GM12878 (cell line): ENCODE data around the gene FAM120B. TPM values are rescaled to one million over a fixed set of nuclear protein-coding genes. Genes with fewer than 3 reads are reported as not detected.

ENCODE experiments used
- ATAC-seq: fragments of 200-7000 bp; cut with Tn5 transposase; 3 replicates; pipeline ENCODE4 v1.9.1; 2020; ENCODE audit warnings: mild to moderate bottlenecking, moderate library complexity
- BruUV-seq: library from RNA; stranded (reverse); fragments of 400-500 nt; replicated peaks from 2 replicates; lab custom pipeline; 2021; lab: Mats Ljungman, UMichigan
- CTCF ChIA-PET: fragments of 300-600 bp; sonication (Branson Sonifier 250); formaldehyde crosslinking; extraction: SDS; loops from one replicate; lab custom pipeline; 2021; ENCODE audit warnings: inconsistent platforms; lab: Yijun Ruan, JAX
- POLR2A ChIA-PET: fragments of 350-600 bp; formaldehyde crosslinking; extraction: SDS; loops from one replicate; lab custom pipeline; 2021; ENCODE audit warnings: inconsistent platforms; lab: Charles Lee
- RAD21 ChIA-PET: fragments of 300-600 bp; sonication (Branson Sonifier 250); formaldehyde crosslinking; loops from one replicate; lab custom pipeline; 2023; ENCODE audit warnings: antibody characterized with exemption; ENCODE audit not compliant: unreplicated experiment; lab: Charles Lee
- SMC1A ChIA-PET: fragments of 300-600 bp; sonication (Branson Sonifier 250); formaldehyde crosslinking; loops from one replicate; lab custom pipeline; 2023; ENCODE audit not compliant: unreplicated experiment, uncharacterized antibody; lab: Charles Lee
- DNase-seq: peaks from one replicate; pipeline ENCODE4 v3.0.0-alpha.2; 2011; ENCODE audit warnings: low read depth, low spot score
- FAIRE-seq: peaks from 3 replicates; lab custom pipeline; 2011; peaks lifted over from hg19 to GRCh38; lab: Jason Lieb, UNC
- H2AFZ ChIP-seq: 2 replicates; pipeline ENCODE4 v1.6.0; 2011; ENCODE audit warnings: low read depth, low read length, control low read depth; ENCODE audit not compliant: control insufficient read depth
- H3K27ac ChIP-seq: 2 replicates; pipeline ENCODE4 v1.5.1; 2011; ENCODE audit warnings: control low read depth; ENCODE audit not compliant: control insufficient read depth, insufficient read depth
- H3K27me3 ChIP-seq, 2 experiments: replicated peaks in 1 of 2; 2 replicates each; pipeline versions ENCODE4 v1.6.0 to v1.6.1; 2011; ENCODE audit warnings: low read length in 1 of 2; ENCODE audit not compliant: control insufficient read depth in 2 of 2, insufficient read depth in 2 of 2
- H3K36me3 ChIP-seq, 2 experiments: 2 replicates each; pipeline ENCODE4 v1.5.1; 2011; ENCODE audit warnings: low read length in 1 of 2; ENCODE audit not compliant: control insufficient read depth in 2 of 2, insufficient read depth in 2 of 2
- H3K4me1 ChIP-seq: 2 replicates; pipeline ENCODE4 v1.6.1; 2011; ENCODE audit warnings: mild to moderate bottlenecking, low read length, moderate library complexity, mixed read lengths; ENCODE audit not compliant: control insufficient read depth, insufficient read depth
- H3K4me2 ChIP-seq: 2 replicates; pipeline ENCODE4 v1.6.0; 2011; ENCODE audit warnings: control low read depth; ENCODE audit not compliant: control insufficient read depth, insufficient read depth
- H3K4me3 ChIP-seq: fragments of 200-600 bp; sonication (generic); 2 replicates; pipeline ENCODE4 v1.5.1; 2016
- H3K79me2 ChIP-seq: 2 replicates; pipeline ENCODE4 v1.6.0; 2011; ENCODE audit warnings: low read length; ENCODE audit not compliant: control insufficient read depth, insufficient read depth
- H3K9ac ChIP-seq: 2 replicates; pipeline ENCODE4 v1.8.0; 2011; ENCODE audit warnings: low read length, control low read depth, mixed read lengths; ENCODE audit not compliant: control insufficient read depth, insufficient read depth
- H3K9me3 ChIP-seq: replicated peaks from 3 replicates; pipeline ENCODE4 v1.5.1; 2011; ENCODE audit warnings: mild to moderate bottlenecking, low read length; ENCODE audit not compliant: control insufficient read depth, insufficient read depth
- H4K20me1 ChIP-seq: 2 replicates; pipeline ENCODE4 v1.6.0; 2011; ENCODE audit not compliant: control insufficient read depth, insufficient read depth
- ATF3 ChIP-seq: IDR thresholded peaks from 2 replicates; pipeline ENCODE4 v1.6.1; 2011; ENCODE audit warnings: low read depth, mild to moderate bottlenecking, low read length, moderate library complexity, borderline replicate concordance; ENCODE audit errors: extremely low read depth
- BCLAF1 ChIP-seq: fragments of 450-650 bp; IDR thresholded peaks from 2 replicates; pipeline ENCODE4 v1.6.1; 2017; ENCODE audit warnings: antibody characterized with exemption, mild to moderate bottlenecking, moderate library complexity
- CBFB ChIP-seq: IDR thresholded peaks from 2 replicates; pipeline ENCODE4 v1.6.1; 2016; ENCODE audit warnings: antibody characterized with exemption, low read depth
- CHD1 ChIP-seq: IDR thresholded peaks from 2 replicates; pipeline ENCODE4 v1.6.1; 2012; ENCODE audit warnings: low read depth, low read length, improper control_type of control experiment
- CREM ChIP-seq: IDR thresholded peaks from 2 replicates; pipeline ENCODE4 v1.6.1; 2014; ENCODE audit warnings: antibody characterized with exemption, low read depth
- EED ChIP-seq: sonication (generic); IDR thresholded peaks from 2 replicates; pipeline ENCODE4 v1.6.1; 2016; ENCODE audit warnings: antibody characterized with exemption, low read depth
- EP300 ChIP-seq, 2 experiments: fragments of 150-350 bp in 1 of 2; IDR thresholded peaks; 2 replicates each; pipeline ENCODE4 v1.6.1; 2011 to 2012; ENCODE audit warnings: low read depth in 2 of 2, low read length in 2 of 2, borderline replicate concordance in 1 of 2, improper control_type of control experiment in 1 of 2, inconsistent platforms in 1 of 2; ENCODE audit not compliant: control insufficient read depth in 1 of 2
- ETV6 ChIP-seq, 2 experiments: fragments of 450-650 bp in 1 of 2; IDR thresholded peaks in 1 of 2; conservative IDR thresholded peaks in 1 of 2; 2 replicates each; pipeline ENCODE4 v1.6.1; 2014; ENCODE audit warnings: antibody characterized with exemption in 1 of 2, borderline replicate concordance in 1 of 2, low read depth in 1 of 2, mild to moderate bottlenecking in 1 of 2, moderate library complexity in 1 of 2
- GABPA ChIP-seq: IDR thresholded peaks from 2 replicates; pipeline ENCODE4 v1.6.1; 2014; ENCODE audit warnings: antibody characterized with exemption, low read depth, mild to moderate bottlenecking, inconsistent platforms
- HDAC2 ChIP-seq: fragments of 200-600 bp; sonication (generic); IDR thresholded peaks from 2 replicates; pipeline ENCODE4 v1.6.1; 2017
- MEF2B ChIP-seq: fragments of 450-650 bp; IDR thresholded peaks from 2 replicates; pipeline ENCODE4 v1.6.1; 2018; ENCODE audit warnings: mild to moderate bottlenecking, moderate library complexity; ENCODE audit not compliant: partially characterized antibody, poor library complexity, severe bottlenecking
- MTA2 ChIP-seq: fragments of 450-650 bp; IDR thresholded peaks from 2 replicates; pipeline ENCODE4 v1.6.1; 2016; ENCODE audit warnings: low read depth, mild to moderate bottlenecking, moderate library complexity
- MYC ChIP-seq: IDR thresholded peaks from 2 replicates; pipeline ENCODE4 v1.6.1; 2011; ENCODE audit warnings: mild to moderate bottlenecking, low read length, moderate library complexity, inconsistent platforms; ENCODE audit not compliant: insufficient read depth, insufficient replicate concordance, insufficient read length, severe bottlenecking
- SIX5 ChIP-seq: IDR thresholded peaks from 2 replicates; pipeline ENCODE4 v1.6.1; 2011; ENCODE audit warnings: mild to moderate bottlenecking, low read depth, low read length, moderate library complexity; ENCODE audit not compliant: severe bottlenecking
- SRF ChIP-seq, 2 experiments: IDR thresholded peaks; 2 replicates each; pipeline ENCODE4 v1.6.1; 2011; ENCODE audit warnings: low read depth in 2 of 2, low read length in 2 of 2, mild to moderate bottlenecking in 1 of 2, moderate library complexity in 1 of 2
- ZBED1 ChIP-seq: IDR thresholded peaks from 2 replicates; pipeline ENCODE4 v1.6.1; 2016; ENCODE audit warnings: borderline replicate concordance
- ZSCAN29 ChIP-seq: fragments of 450-650 bp; IDR thresholded peaks from 2 replicates; pipeline ENCODE4 v1.6.1; 2017; ENCODE audit warnings: mild to moderate bottlenecking, moderate library complexity
- ZZZ3 ChIP-seq: IDR thresholded peaks from 2 replicates; pipeline ENCODE4 v1.6.1; 2011; ENCODE audit warnings: low read depth; ENCODE audit not compliant: control insufficient read depth, insufficient read length
- WGBS: methylation state at CpG from one replicate; pipeline ENCODE4 v1.1.6; 2016; ENCODE audit warnings: low lambda C conversion rate; ENCODE audit not compliant: insufficient replicate concordance, insufficient coverage; ENCODE audit errors: missing lambda C conversion rate; 5-methylcytosine and 5-hydroxymethylcytosine counted together
- in situ Hi-C: fragments of 300-500 bp; cut with MboI; formaldehyde crosslinking; loops from 9 replicates; pipeline ENCODE4 v1.14.3; 2018; ENCODE audit warnings: mixed read lengths
- intact Hi-C: fragments of 100-400 bp; cut with micrococcal nuclease; formaldehyde crosslinking; loops from one replicate; pipeline ENCODE4 v1.14.2; 2022; ENCODE audit not compliant: unreplicated experiment
- polyA plus RNA-seq, 11 experiments: library from polyadenylated mRNA; depleted of rRNA in 4 of 11; unstranded in 6 of 11; stranded (reverse) in 5 of 11; fragments of >200 nt; fragmentation: Nextera tagmentation in 4 of 11; fragmentation: Illumina TruSeq in 1 of 11; extraction: Ambion mirVana in 4 of 11; extraction: Trizol in 1 of 11; gene quantifications; 1 replicate in 1 of 11; 2 replicates in 10 of 11; pipeline versions ENCODE4 v1.2.1 to v1.2.3, GENCODE V29; 2011 to 2016; ENCODE audit warnings: inconsistent platforms in 2 of 11, missing spikeins in 2 of 11, low read depth in 1 of 11
- total RNA-seq, 4 experiments: library from RNA; depleted of rRNA in 3 of 4; stranded (reverse); fragments of >200 nt in 3 of 4; fragmentation: Illumina TruSeq in 1 of 4; extraction: Trizol in 1 of 4; gene quantifications; 2 replicates each; pipeline versions ENCODE4 v1.2.1 to v1.2.3, GENCODE V29; 2013 to 2021

The FAM120B gene
- total and polyA plus RNA-seq, 10 of the 15 experiments (the other 5 are each of a cell fraction or from before 2014, with no cell fraction given) = 3.3 to 21.6 (median 15.3) TPM

GRCh38 chr6:170271771-170272314 is 34.7 kb upstream of the FAM120B start (continued):
- peak; percentile 56; the same call in 1 of the 2 replicates for TF ChIP-seq MTA2
- no peak for TF ChIP-seq ZSCAN29
- 0 out of 2 replicates have a peak, but pooled peaks have one; percentile 54 for TF ChIP-seq CBFB
- TF ChIP-seq ZBED1 = no peak

GRCh38 chr6:170272341-170273065 is 34.1 kb upstream of the FAM120B start:
- intact Hi-C loops = loop anchor here (2.0 kb wide), 1 partner anchor 18 kb away; the partner anchor contains the start of gene DLL1
- Histone ChIP-seq H2AFZ (peak overlapping the region; percentile 75), H3K36me3 (no peaks in the 10 kb centered on the region), H3K9ac (peak overlapping the region; percentile 40; the same call in 1 of the 2 replicates), H4K20me1 (no peaks in the 10 kb centered on the region), H3K4me3 (peak overlapping the region; percentile 61), H3K27ac (peak overlapping the region; percentile 56), H3K79me2 (no peaks in the 10 kb centered on the region), H3K27me3 (no peaks in the 10 kb centered on the region; a peak in 1 of 4 replicates), H3K4me2 (peak overlapping the region; percentile 84), H3K9me3 (no peaks in the 10 kb centered on the region; the same call in 2 of the 3 replicates), H3K4me1 (peaks cover 13% of the 10 kb centered on the region)
- BruUV-seq = no TSS peak
- 54% methylated on average over 30 of the region's 30 CpGs for WGBS
- FAIRE-seq (no peak), ATAC-seq (no peak; the same call in 2 of the 3 replicates), DNase-seq (no peak)
- ChIA-PET CTCF (interaction anchor here (1.4 kb wide), 1 partner anchor 17 kb away, joined by 3 read pairs; no protein-coding TSS in a partner anchor), RAD21 (interaction anchor here (1.1 kb wide), 1 partner anchor 18 kb away, joined by 4 read pairs; no protein-coding TSS in a partner anchor), POLR2A (no interaction called here), SMC1A (interaction anchor here (1.4 kb wide), 1 partner anchor 20 kb away, joined by 5 read pairs; no protein-coding TSS in a partner anchor)
- in situ Hi-C loops = no loop called here
- TF ChIP-seq EP300 (IDR thresholded peaks at IDR 0.05; ENCODE audit: borderline replicate concordance in 1 of 2, control insufficient read depth in 1 of 2, low read depth in 2 of 2, low read length in 2 of 2) (no peak), EED (no peak), MEF2B (no peak), ZSCAN29 (no peak), ATF3 (no peak), CHD1 (no peak), MYC (no peak), SRF (IDR thresholded peaks at IDR 0.05; ENCODE audit: low read depth in 2 of 2, low read length in 2 of 2) (no peak), BCLAF1 (no peak), ZZZ3 (no peak), HDAC2 (no peak), GABPA (no peak), CREM (no peak), ETV6 (conservative IDR thresholded peaks at IDR 0.05 in 1 of 2, IDR thresholded peaks at IDR 0.05 in 1 of 2; ENCODE audit: borderline replicate concordance in 1 of 2, low read depth in 1 of 2) (no peak), SIX5 (no peak)
